GM18517 (cell line): ENCODE data around the gene ADCY7.

Experiments
- ATAC-seq: cut with Tn5 transposase; IDR thresholded peaks from one replicate; pipeline ENCODE4 v1.9.1; 2021; ENCODE audit warnings: mild to moderate bottlenecking, moderate library complexity; ENCODE audit not compliant: unreplicated experiment

Gene ADCY7

DNA sequence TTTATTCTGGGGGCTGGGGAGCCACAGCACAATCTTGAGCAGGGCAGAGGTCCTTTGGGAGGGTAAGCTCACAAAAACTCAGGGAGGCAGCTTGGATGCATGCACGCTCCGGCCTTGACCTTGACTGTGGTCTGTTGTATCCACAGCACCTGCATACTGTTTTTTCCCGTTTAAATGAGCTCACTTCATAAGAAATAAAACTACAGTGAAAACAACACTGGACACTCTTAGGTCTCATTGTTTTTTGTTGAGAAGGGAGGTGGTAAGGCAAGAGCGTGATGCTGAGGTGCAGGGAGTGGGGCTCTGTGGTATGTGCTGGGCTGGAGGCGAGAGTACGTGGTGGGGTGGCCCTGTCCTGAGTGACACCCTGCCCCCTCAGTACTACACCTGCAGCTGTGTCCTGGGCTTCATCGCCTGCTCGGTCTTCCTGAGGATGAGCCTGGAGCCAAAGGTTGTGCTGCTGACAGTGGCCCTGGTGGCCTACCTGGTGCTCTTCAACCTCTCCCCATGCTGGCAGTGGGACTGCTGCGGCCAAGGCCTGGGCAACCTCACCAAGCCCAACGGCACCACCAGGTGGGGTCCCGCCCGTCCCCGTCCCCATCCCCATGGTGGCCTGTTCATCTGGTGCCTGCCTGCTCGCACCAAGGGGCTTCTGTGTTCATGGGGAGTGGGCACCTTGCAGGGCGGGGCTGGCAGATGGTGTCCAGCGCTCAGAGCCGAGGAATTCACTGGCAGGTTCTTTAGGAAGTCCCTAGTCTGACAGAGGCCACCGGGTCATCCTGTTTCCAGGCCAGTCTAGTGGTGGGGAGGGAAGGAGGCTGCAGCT, 44.2 kb downstream of the ADCY7 start:
- ATAC-seq = no peak

DNA sequence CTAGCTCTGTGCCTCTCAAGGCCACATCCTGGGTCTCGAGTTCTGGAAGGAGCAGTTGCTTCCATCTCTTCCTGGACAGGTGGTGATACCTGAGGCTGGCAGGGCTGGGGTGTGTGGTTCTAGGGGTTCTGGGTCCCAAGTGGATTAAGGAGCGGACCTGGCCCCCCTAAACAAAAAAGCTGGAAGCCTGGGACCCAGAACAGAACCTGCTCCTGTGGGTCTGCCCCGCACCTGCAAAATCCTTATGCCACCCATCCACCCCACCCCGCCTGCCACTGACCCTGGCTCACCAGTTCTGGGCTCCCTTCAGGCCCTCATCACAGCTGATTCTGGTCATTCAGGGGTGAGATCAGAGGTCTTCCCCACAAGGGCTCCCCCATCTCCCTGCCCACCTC, 44.8 kb downstream of the ADCY7 start:
- ATAC-seq = no peak

DNA sequence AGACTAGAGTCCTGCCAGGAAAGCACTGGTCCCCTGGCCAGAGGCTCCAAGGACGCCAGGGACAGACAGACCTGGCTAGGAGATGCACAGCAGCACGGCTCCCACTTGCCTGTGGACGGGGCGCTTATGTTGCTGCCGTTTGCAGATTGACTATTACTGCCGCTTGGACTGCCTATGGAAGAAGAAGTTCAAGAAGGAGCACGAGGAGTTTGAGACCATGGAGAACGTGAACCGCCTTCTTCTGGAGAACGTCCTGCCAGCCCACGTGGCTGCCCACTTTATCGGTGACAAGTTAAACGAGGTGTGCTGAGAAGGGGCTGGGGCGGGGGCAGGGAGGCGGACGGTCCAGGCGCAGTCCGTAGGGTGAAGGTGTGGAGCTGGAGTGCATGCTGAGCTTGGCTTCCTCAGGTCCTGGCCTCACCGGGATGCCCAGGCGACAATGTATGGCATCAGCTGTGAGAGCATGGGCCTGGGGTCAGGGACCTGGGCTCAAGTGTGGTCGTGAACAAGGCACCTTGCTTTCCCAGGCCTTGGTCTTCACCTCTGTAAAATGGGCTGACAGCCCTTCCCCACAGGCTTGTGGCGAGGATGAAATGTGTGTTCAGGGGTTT, 45.6 kb downstream of the ADCY7 start:
- no peak for ATAC-seq

DNA sequence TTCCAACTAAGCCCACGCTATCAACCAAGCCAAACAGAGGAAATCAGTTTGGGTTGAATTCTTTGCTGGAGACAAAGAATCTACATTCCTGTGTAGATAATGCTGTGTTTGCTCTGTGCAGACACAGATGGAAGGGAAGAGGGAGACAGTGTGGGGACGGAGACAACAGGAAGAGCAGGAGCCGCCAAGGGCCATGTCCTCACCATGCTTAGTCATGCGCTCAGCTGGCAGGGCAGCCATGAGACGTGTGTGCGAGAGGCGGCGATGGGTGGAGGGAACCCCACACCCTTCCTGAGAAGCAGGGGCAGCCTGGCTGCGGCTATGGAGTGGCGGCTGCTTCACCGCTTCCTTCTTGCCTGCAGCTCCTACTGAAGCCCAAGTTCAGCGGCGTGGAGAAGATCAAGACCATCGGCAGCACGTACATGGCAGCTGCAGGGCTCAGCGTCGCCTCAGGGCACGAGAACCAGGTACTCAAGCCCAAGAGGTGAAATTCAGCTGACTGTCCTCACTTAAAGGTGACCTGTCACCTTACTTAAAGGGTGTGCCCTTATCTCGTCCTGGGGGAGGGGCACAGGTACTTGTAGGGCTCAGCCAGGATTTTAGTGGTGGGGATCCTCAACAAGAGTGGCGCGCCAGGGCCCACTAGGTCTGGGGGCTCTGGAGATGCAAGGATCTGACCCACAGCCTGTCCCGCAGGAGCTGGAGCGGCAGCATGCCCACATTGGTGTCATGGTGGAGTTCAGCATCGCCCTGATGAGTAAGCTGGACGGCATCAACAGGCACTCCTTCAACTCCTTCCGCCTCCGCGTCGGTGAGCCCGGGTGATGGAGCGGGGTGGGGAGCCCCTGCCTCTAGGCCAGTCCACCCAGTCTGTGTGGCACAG, 47.5 kb downstream of the ADCY7 start:
- ATAC-seq = no peak

DNA sequence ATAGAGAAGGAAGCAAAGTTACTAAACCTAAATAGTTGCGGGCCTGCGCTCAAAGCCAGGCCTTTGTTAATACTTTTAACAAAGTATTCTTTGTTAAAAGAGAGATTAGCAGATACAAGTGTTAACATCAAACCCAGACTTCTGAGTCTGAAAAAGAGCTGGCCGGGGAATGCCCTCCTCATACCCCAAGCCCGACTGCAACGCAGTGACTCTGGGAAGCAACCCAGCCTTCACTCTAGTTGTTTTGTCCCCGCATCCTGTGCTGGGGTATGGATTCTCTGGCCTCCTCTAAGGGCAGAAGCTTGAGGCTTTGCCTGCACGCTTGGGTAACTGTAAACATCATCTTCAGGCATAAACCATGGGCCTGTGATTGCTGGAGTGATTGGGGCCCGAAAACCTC, 48.3 kb downstream of the ADCY7 start:
- ATAC-seq = no peak

DNA sequence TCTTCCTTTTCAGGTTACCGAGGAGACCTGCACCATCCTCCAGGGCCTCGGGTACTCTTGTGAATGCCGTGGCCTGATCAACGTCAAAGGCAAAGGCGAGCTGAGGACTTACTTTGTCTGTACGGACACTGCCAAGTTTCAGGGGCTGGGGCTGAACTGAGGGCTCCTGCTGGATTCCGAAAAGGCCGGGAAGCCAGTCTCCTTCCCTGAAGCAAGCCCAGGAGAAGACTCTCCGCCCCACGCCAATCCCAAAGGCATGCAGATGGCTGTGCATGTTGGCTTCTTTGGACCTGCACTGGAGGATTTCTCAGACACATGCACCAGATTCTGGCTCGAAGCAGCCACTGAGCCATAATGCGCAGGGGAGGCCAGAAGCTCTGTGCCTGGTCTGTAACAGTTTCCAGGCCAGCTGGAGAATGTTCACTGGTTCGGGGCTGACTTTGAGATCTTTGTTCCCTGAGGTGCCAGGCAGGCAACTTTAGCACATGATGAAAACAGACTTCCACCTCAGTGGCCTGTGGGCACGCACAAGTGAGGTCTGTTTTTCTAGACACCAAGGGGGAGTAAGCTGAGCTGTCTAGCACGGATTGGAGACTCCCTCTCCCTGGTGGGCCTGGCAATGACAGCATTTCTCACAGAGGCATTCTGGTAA, 49.1 kb downstream of the ADCY7 start:
- no peak for ATAC-seq

DNA sequence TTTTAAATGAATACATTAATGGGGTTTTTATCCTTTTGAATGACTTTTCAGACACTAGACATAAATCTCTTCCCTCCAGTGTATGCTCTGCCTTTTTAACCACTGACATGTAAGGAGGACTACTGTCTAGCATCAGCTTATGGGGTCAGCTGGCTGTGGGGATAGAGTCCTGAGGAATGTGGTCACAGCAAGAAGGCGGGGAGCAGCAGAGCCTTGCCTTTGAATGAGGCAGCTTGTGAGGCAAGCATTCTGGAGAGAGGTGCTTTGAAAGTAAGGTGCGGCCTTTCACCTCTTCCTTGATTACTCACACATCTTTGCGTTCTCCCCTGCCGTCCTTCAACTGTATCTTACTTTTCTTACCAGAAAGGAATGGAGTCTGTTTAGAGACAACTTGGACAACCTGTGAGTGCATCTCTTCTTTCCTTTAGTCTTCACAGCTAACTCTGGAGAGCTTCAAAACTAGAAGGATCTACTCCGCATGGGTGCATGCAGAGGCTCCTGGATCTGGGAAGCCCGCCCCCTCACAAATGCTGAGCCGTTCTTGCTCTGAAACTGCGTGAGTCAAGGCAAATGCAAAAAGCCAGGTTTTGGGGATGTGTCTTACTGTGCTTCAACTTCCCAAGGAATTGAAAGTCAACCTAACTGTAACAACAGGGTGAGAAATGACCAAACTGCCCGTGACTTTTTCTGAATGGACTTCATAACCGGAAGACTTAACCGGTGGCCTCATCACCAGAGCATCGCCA, 49.9 kb downstream of the ADCY7 start:
- ATAC-seq = no peak

DNA sequence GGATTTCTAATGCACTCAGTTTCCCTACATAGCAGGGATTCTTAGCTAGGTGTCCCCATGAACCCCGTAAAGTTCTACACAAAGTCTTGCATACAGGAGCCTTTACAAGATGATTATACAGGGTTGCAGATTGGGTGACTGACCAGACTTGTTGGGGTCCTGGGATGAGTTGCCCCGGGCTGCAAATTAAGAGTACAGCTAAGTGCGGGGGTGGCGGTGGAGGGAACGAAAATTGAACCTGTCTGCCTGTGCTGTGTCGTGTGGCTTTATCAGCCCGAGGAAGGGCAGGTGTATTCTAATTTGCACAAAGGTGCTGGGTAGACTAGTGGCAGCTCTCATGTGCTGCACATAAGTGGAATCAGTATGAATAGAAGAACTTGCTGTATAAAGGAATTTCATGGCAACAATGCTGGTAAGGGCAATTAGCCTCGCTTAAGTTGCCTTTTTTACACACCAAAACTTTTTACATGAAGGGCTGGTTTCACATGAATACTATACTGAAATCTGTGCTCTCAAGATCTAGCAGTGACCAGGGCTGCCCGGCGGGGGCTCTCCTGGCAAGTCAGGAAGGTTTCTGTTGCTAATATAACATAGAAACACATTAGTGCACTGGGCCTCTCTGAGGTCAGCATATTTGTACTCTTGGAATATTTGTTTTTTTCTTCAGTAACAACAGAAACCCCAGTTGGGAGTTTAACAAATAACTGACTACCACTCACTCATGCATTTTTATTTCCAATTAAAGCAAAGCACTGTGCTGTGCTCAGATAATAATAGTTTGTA, 50.7 kb downstream of the ADCY7 start:
- ATAC-seq = no peak

DNA sequence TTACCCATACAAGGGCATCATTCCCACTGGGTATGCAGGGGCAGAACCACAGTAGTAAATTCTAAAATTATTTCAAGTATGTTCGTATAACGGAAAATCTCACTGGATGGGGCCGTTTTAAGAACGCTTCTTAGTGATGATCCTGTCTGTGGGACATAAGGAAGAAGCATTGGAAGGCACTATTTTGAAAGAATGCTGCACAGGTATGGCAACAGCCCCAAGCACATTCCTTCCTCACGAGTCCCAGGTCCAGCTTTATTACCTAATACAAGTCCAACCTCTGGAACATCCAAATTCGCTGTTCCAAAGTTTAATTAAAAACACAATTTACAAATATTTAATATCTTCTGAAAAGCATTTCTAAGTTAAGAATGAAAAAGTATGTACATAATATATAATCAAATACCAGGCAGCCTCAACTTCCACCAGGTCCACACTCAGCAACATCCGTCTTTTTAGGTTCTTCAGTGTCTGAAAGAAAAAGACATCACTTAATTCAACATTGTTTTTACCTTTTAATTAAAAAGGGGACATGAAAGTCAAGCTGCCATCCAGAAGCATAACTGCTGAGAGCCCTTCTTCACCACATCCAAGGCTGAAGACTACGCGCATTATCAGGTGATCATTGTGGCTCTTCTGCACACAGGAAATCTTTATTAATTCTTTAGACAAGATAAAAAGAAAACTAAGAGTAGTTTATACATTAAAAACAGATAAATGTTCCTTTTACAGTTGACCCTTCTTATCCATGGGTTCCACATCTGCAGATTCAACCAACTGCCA, 52.6 kb downstream of the ADCY7 start:
- no peak for ATAC-seq

DNA sequence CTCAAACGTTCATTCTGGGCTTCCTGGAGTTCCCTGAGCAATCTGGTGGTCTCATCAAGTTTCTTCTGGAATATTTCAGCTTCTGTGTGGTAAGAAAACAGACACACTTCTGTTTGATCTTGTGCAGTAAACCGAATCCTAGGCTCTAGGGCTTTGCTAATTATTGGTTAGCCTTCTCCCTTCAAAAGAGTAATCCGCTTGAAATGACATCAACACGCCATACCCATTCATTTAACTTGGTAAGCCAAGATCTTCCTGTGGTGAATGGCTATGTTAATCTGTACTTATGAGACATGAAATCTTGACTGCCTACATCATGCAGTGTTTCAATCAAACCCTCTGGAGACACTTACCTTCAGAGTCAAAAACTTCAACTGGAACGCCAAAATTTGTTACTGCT, 54.0 kb downstream of the ADCY7 start:
- no peak for ATAC-seq

DNA sequence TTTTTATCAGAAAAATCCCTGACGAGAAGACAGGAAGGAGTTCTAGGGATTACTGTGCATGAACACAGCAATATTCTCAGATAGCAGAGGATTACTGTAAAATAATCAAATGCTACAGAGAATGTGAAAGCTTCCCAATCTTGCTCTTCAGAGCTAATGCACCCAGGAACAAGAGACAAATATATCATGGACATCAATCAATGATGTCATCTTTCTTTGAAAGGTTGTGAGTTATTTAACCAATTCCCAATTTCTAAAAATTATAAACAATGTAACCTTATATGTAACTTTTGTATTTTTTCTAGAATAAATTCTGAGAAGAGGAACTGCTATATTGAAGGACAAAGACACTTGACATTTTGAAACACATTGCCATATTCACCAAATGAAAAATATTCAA, 56.0 kb downstream of the ADCY7 start:
- no peak for ATAC-seq

DNA sequence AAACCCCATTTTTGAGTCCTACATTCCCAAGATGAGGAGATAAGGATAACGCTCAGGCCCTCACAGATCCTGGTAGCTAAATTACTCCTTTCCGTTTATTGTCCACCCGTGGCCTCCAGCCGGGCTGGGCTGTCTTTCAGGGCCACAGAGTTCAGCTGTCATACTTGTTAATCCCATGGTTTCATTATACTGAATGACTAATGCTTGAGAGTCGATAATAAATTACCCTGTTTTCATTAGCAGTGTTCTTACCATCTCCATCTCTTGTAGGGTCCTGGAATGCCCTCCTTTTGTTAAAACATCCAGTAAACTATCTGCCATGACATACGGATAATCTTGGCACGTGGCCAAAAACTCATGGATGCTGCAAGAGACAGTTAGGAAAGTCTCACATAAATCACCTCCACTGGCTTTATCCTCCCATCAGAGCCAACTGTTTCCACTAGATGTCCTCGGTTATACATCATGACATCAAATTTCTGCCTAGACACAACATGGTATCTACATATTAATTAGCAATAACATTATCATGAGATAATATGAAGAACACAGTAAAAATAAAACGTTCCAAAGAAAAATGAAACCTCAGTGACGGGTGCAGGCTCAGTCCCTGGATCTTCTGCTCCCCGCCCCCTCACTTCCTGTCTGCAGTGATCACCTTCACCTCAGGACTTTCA, 57.1 kb downstream of the ADCY7 start:
- ATAC-seq = no peak

DNA sequence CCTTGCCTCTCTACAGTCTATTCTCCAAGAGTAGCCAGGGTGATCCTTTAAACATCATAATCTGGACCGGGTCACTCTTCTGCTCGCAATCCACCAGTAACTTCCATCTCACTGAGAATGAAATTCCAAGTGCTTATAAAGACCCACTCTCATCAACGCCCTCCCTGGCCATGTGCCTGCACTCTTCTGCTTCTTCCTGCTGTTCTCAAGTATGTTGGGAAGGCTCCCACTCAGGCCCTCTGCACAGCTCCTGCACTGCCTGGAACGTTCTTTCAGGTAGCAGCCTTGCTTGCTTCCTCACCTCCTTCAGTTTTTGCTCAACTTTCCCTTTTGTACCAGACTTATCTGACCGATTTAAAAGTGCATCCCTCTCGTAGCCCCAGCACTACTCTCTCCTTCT, 58.0 kb downstream of the ADCY7 start:
- no peak for ATAC-seq

DNA sequence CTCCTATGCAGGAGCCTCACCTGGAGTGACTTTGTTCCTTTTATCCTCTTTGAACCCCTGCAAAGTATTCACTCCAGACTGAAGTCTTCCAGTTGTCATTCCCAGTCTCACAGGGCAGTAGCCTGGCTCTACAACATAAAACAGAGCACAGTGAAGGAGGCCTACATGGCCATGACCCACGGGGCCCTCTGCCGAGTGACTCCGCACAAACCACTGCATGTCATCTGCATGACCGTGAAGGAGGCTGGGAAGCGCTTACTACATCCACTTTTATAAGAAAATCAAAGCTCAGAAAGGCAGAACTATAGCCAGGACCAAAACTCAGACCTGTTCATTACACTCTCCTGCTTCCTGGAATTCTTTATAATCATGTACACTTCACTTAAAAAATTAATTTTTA, 59.9 kb downstream of the ADCY7 start:
- ATAC-seq = no peak

DNA sequence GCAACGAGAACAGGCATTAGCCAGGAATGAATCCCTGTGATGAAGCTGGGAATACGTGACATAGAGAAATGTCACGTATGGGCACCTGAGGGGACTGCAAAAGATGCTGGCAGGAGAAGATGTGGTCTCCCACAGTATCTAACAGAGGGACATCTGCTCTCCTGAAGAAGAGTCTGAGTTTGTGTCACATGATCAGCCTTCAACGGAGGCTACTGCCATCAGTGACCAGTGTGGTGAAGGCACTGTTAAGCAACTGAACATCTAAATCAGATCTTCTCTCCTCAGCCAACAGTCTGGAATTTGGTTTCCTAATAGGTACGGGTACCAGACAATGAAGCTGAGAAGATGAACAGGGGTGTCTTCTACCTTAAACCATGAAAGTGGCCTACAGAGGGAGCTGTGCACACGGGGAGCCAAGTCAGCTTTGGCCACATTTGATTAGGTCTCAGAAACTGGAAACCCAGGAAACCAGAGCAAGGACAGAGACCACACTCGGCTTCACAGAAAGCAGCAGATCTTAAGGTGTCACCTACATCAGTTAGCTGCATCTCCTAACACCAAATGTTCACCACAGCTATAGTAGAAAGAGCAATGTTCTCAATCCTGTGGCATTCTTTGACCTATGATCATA, 60.6 kb downstream of the ADCY7 start:
- ATAC-seq = peak; percentile 62

DNA sequence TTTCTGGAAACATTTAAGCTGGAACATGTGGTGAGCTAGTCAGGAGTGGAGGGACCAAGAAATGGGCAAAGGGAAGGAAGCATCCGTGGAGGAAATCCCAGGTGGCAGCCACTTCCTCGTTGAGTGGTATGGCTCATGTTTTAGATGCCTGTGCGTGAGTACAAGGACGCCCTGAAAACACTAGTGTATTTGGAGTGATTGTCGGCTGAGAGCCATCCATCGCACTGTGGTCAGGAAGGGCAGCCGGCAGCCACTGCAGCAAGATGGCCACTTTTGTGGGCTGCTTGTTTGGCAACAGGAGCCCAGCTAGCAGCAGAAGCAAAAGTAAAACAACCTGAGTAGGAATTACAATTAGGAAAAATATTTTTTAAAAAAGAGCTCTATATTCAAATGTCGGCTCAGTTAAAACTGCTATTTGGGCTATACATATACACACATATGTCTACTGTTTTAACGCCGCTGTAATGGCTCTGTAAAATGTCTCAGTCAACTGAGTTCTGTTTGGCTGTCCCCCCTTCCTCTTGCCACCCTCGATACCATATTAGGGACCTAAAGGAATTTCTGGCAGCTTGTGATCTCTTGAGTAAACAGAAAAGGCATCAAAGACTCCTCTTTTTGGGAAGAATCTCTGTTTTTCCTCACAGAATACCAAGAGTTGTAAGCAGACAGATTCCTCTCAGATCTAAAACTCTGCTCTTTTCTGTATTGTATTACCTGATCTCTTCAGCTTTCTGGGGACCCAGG, 63.3 kb downstream of the ADCY7 start:
- no peak for ATAC-seq

DNA sequence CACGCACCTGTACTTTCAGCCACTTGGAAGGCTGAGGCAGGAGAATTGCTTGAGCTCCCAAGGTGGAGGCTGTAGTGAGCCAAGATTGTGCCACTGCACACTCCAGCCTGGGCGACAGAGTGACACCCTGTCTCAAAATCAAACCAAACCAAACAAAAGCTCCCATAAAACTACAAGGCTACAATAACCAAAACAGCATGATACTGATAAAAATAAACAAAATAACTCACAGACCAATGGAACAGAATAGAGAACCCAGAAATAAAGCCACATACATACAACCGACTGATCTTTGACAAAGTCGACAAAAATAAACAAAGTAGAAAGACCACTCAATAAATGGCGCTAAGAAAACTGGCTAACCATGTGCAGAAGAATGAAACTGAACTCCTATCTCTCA, 65.2 kb downstream of the ADCY7 start:
- ATAC-seq = no peak
